GM19467 (cell line): ENCODE data around the gene CBX5.
"Not testable (repeated sequence)": the region's sequence is repeated elsewhere in the genome, so short reads cannot be mapped to it uniquely, and the experiment has no call there.

ENCODE experiments used
- ATAC-seq: cut with Tn5 transposase; IDR thresholded peaks from one replicate; pipeline ENCODE4 v1.9.1; 2021; ENCODE audit warnings: mild to moderate bottlenecking, moderate library complexity; ENCODE audit not compliant: unreplicated experiment

Gene CBX5

GRCh38 chr12:54294953-54295566 is 15.1 kb upstream of the CBX5 start:
- ATAC-seq, result no peak

- no peak for ATAC-seq
These were observed 14.4 kb upstream of the CBX5 start for GRCh38 chr12:54294152-54294952.

GRCh38 chr12:54292931-54293241 is 13.0 kb upstream of the CBX5 start:
- no peak for ATAC-seq

GRCh38 chr12:54292083-54292930 is 12.4 kb upstream of the CBX5 start:
- no peak for ATAC-seq

GRCh38 chr12:54287261-54288157 is 7.6 kb upstream of the CBX5 start:
- no peak for ATAC-seq

GRCh38 chr12:54286042-54287030 is 6.4 kb upstream of the CBX5 start:
- no peak for ATAC-seq

- ATAC-seq, result no peak
These were observed 5.5 kb upstream of the CBX5 start for GRCh38 chr12:54285150-54286041.

GRCh38 chr12:54284070-54284780 is 4.3 kb upstream of the CBX5 start:
- ATAC-seq, result not testable (repeated sequence)

- no peak for ATAC-seq
These were observed 3.1 kb upstream of the CBX5 start for GRCh38 chr12:54282949-54283593.

- ATAC-seq, result not testable (repeated sequence)
These were observed 1.8 kb upstream of the CBX5 start for GRCh38 chr12:54281694-54282093.

- not testable (repeated sequence) for ATAC-seq
These were observed 1.3 kb upstream of the CBX5 start for GRCh38 chr12:54281261-54281638.

GRCh38 chr12:54280468-54281260 is 742 bp upstream of the CBX5 start, which contains the start of gene HNRNPA1:
Gene HNRNPA1, plus strand, starts transcription at chr12:54280726. Its CDS starts 82 bp downstream, at chr12:54280808.
- peak; percentile 87 for ATAC-seq

GRCh38 chr12:54279227-54279631 is 693 bp downstream of the CBX5 start:
- ATAC-seq, result no peak

GRCh38 chr12:54277823-54278276 is 2.1 kb downstream of the CBX5 start:
- no peak for ATAC-seq

- no peak for ATAC-seq
These were observed 3.6 kb downstream of the CBX5 start for GRCh38 chr12:54276368-54276767.

- ATAC-seq, result no peak
These were observed 5.9 kb downstream of the CBX5 start for GRCh38 chr12:54273981-54274380.
